GM19468 (cell line): Measurements from ENCODE around the gene PGA3.
A peak's percentile ranks its signal among the peaks of the same experiment; 100 is the strongest.
"Not testable (repeated sequence)": the region's sequence is repeated elsewhere in the genome, so short reads cannot be mapped to it uniquely, and the experiment has no call there.

Experiments used
- ATAC-seq: cut with Tn5 transposase; IDR thresholded peaks from one replicate; pipeline ENCODE4 v1.9.1; 2021; ENCODE audit warnings: mild to moderate bottlenecking, moderate library complexity, moderate number of reproducible peaks; ENCODE audit not compliant: unreplicated experiment; ENCODE audit errors: extremely low read depth

PGA3 gene

GRCh38 chr11:61202950-61203746 lies at the start of gene PGA3:
TSS of gene PGA3 (plus strand) at chr11:61203515. CDS start at chr11:61203565, 50 bp downstream.
- not testable (repeated sequence) for ATAC-seq

- ATAC-seq, result no peak
Observed at GRCh38 chr11:61153593-61154095, 49.7 kb upstream of the PGA3 start.

GRCh38 chr11:61154528-61154927 lies 48.8 kb upstream of the PGA3 start:
- no peak for ATAC-seq

GRCh38 chr11:61155312-61155711 lies 48.0 kb upstream of the PGA3 start:
- no peak for ATAC-seq

- no peak for ATAC-seq
Observed at GRCh38 chr11:61155741-61156140, 47.6 kb upstream of the PGA3 start.

- ATAC-seq, result no peak
Observed at GRCh38 chr11:61157743-61158142, 45.6 kb upstream of the PGA3 start.

- ATAC-seq, result no peak
Observed at GRCh38 chr11:61158691-61159381, 44.5 kb upstream of the PGA3 start.

- ATAC-seq, result no peak
Observed at GRCh38 chr11:61160487-61161189, 42.7 kb upstream of the PGA3 start.

- peak; percentile 71 for ATAC-seq
Observed at GRCh38 chr11:61161190-61162091, 41.9 kb upstream of the PGA3 start, which contains the start of gene VPS37C. TSS of gene VPS37C (minus strand) at chr11:61161426. CDS start at chr11:61138829, 22,597 bp downstream.

- ATAC-seq, result no peak
Observed at GRCh38 chr11:61162092-61162941, 41.0 kb upstream of the PGA3 start.

GRCh38 chr11:61163021-61163420 lies 40.3 kb upstream of the PGA3 start:
- ATAC-seq, result no peak

GRCh38 chr11:61163714-61164605 lies 39.4 kb upstream of the PGA3 start:
- ATAC-seq, result no peak

GRCh38 chr11:61164606-61165424 lies 38.5 kb upstream of the PGA3 start:
- no peak for ATAC-seq

GRCh38 chr11:61165785-61166184 lies 37.5 kb upstream of the PGA3 start:
- not testable (repeated sequence) for ATAC-seq

GRCh38 chr11:61166331-61166730 lies 37.0 kb upstream of the PGA3 start:
- not testable (repeated sequence) for ATAC-seq

- no peak for ATAC-seq
Observed at GRCh38 chr11:61168042-61168688, 35.1 kb upstream of the PGA3 start.
